ENCODE data around the gene TTBK1.

Gene TTBK1

DNA sequence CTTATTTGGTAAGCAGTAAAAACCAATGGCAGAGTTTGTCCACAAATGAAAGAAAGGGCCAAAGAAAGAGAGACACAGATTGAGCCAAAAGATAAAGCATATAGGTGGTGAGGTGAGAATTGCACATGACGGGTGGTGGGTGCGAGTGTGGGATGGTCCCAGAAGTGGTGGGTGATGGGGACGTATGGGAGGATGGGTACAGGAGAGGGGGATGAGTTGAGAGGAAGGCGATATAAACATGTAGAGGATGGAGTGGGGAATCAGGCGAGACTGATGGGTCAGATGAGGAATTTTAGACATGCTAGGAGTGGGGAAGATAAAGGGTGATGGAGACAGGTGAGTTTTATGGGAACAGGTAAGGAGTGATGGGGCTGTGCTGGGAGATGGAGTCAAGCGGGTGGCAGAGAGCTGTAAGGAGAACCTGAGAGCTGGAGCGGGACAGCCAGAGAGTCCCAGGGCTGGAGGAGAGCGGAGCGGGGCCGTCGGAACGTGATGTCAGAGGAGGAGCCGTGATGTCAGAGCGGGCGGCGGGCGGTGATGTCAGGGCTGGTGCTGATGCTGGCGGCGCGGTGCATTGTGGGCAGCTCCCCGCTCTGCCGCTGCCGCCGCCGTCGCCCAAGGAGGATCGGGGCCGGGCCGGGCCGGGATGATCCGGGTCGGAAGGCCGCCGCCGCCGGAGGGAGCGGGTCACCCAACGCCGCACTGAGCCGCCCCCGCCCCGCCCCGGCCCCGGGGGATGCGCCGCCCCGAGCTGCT is at the start of gene TTBK1:
Gene TTBK1 (plus strand): TSS at position 574 of the 756 bp plus-strand sequence. CDS start 3,180 bp downstream, outside the sequence.
- peak; percentile 52 for DNase-seq

DNA sequence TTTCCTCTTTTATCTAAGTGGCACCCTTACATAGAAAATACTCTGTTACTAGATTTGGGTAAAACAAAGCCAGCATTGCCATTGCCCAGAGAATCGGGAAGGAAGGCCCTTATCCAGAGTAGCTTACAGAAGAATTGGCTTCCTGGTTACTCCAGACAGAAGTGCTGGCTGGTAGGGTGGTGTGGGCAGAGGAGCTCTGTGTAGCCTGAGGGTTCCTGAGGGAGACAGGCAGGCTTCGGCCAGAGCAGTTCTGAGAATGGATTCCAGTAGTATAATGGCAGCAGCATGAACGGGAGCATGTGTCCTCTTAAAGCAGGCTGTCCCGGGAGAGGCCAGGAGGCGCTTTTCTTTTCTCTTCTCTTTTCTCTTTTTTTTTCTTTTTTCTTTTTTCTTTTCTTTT is 49.4 kb upstream of the TTBK1 start:
- no peak for DNase-seq

DNA sequence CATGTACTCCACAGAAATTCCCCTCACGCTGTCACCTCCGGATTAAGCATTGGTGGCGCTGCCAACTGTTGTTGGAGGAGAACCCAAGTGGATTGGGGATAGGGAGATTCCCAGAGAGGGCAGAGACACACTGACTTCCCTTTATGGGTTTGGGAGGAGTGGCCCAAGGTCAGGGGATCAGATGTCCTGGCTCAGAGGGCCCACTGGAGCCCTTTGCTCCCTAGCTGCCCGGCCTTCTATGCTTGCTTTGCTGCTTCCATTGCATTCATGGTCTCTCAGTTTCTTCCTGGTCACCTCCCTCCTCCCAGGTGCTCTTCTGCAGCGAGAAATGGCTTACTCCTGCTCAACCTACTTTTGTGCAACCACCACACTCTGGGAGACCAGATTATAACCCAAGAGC is 46.9 kb upstream of the TTBK1 start:
- DNase-seq: no peak

DNA sequence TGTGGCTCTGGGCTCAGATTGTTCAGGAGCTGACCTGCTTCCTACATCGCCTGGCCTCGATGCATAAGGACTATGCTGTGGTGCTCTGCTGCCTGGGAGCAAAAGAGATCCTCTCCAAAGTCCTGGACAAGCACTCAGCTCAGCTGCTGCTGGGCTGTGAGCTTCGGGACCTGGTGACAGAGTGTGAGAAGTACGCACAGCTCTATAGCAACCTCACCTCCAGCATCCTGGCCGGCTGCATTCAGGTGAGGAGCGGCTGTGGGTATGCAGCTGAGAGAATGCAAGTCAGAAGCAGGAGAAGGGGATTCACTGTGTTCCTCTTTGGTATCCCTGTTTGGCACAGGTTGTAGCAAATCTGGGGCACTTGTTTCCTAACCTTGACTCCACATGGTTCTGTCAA is 43.4 kb upstream of the TTBK1 start:
- DNase-seq: no peak

DNA sequence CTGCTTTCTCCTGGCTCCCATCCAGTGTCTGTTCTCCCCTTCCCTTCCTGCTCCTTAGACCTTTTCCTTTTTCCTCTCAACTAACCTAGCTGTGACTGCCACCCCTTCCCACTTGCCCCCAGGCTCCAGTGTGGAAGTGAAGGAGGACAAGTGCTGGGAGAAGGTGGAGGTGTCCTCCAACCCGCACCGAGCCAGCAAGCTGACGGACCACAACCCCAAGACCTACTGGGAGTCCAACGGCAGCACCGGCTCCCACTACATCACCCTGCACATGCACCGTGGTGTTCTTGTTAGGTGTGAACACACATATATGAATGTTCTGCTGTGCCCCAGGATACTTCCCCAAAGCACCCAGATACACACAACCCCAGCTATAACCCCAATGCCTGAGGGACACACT is 42.7 kb upstream of the TTBK1 start:
- DNase-seq: no peak

DNA sequence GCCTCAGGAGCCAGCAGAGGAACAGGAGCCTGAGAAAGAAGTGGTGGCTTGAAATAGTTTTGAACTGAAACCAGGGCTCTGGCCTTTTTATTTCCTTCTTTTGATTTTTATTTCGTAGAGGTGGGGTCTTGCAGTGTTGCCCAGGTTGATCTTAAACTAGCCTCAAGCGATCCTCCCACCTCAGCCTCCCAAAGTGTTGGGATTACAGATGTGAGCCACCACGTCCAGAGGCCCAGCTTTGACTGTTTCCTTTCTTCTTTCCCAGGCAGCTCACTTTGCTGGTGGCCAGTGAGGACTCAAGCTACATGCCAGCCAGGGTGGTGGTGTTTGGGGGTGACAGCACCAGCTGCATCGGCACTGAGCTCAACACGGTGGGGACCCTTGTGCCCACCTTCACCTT is 40.8 kb upstream of the TTBK1 start:
- no peak for DNase-seq

DNA sequence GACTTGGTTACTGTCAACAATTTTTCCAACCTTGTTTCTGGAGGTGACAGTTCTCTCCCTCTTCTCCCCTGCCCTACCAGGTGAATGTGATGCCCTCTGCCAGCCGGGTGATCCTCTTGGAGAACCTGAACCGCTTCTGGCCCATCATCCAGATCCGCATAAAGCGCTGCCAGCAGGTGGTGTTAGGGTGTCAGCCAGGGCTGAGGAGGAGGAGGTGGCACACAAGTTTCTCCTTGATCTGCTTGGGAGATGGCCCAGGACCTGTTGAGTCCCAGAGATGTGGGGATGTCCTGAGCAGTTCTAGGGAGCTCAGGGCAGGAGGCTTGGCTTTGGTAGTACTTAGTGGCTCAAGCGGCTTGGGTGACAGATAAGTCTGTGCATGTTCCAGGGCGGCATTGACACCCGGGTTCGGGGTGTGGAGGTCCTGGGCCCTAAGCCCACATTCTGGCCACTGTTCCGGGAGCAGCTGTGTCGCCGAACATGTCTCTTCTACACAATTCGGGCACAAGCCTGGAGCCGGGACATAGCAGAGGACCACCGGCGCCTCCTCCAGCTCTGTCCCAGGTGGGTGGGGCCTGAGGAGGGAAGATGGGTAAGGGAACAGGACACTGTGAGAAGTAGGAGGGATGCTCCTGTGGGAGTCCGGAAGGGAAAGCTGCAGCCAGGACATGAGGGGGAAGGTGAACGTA is 40.1 kb upstream of the TTBK1 start:
- no peak for DNase-seq

DNA sequence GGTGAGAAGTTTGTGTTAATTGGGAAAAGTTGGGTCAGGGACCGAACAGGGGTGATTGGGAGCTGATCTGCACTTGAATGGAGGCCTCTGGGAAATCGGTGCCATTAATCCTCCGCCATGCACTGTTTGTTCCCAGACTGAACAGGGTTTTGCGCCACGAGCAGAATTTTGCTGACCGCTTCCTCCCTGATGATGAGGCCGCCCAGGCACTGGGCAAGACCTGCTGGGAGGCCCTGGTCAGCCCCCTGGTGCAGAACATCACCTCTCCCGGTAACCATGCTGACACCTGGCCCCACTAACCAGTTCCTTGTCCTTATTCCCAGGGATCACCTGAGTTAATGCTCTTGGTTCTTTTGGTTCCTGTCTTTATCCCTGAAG is 39.6 kb upstream of the TTBK1 start:
- no peak for DNase-seq

DNA sequence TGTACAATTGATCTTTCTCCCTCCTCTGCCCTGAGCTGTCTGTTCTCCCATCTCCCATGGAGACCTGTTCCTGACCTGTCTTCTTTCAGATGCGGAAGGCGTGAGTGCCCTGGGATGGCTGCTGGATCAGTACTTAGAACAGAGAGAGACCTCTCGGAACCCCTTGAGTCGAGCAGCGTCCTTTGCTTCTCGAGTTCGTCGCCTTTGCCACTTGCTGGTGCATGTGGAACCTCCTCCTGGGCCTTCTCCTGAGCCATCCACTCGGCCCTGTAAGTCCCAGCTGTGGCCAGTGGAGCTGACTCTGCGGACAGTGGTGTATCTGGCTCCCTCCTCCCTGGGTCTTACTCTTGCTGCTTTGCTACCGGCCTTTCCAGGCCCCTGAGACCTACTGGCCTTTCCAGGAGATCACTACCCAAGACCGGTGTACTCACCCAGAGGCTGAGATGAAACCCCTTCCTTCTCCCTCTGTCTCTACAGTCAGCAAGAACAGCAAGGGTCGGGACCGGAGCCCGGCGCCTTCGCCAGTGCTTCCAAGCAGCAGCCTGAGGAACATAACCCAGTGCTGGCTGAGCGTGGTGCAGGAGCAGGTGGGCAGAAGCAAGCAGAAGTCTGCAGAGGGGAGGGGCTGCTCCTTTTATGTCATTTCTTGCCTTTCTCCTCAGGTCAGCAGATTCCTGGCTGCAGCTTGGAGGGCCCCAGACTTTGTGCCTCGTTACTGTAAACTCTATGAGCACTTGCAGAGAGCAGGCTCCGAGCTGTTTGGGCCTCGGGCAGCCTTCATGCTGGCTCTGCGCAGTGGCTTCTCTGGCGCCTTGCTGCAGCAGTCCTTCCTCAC is 38.8 kb upstream of the TTBK1 start:
- DNase-seq: no peak

DNA sequence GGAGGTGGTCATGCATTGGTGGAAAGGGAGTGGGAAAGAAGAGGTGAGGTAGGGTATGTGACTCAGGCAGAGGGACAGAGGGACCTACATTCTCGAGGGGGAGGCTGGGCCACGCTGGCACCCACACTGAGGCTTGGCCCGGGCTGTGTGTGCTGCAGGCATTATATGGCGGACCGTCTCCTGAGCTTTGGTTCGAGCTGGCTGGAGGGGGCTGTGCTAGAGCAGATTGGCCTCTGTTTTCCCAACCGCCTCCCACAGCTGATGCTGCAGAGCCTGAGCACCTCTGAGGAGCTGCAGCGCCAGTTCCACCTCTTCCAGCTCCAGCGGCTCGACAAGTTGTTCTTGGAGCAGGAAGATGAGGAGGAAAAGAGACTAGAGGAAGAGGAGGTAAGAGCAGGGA is 37.4 kb upstream of the TTBK1 start:
- no peak for DNase-seq

DNA sequence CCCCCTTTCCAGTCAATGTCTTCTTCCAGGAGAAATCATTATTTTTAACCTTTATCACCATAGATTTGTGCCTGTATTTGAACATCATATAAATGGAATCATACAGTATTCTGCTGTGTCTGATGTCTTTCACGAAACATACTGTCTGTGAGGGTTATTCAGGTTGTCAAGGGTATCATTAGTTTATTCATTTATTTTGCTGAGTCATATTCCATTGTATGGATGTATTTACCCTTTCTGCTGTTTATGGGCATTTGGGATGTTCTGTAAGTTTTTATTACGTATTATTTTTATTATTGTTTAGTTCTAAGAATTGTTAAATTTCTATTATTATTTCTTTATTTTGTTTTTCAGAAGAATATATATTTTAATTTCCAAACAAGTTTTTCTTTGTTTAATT is 36.0 kb upstream of the TTBK1 start:
- DNase-seq: no peak

DNA sequence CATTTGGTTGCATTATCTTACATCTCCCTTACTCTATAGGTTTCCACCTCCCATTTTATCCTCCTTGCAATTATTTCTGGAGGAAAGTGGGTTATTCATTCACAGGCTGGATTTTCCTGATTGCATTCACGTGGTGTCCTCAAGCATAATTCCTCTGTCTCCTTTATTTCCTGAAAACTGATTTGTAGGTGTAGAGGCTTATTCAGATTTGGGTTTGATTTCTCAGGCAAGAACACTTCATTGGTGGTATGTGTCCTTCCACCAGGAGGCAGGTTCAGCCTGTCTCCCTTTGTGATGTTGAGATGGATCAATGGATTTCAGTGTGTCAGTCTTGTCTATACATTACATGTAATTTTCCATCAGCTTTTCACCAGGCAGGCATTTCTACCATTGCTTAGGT is 31.3 kb upstream of the TTBK1 start:
- DNase-seq: no peak

DNA sequence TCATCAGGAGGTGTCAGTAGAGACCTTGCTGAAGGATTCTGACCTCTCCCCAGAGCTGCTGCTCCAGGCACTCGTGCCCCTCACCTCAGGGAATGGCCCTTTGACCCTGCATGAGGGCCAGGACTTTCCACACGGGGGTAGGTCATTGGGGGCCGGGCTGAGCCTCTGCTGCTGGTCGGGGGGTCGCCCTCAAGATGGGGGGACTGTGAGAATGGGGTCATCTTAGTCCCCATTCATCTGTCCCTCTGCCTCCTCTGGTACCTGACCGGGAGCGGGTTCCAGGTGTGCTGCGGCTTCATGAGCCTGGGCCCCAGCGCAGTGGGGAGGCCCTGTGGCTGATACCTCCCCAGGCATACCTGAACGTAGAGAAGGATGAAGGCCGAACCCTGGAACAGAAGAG is 29.9 kb upstream of the TTBK1 start:
- DNase-seq: no peak

DNA sequence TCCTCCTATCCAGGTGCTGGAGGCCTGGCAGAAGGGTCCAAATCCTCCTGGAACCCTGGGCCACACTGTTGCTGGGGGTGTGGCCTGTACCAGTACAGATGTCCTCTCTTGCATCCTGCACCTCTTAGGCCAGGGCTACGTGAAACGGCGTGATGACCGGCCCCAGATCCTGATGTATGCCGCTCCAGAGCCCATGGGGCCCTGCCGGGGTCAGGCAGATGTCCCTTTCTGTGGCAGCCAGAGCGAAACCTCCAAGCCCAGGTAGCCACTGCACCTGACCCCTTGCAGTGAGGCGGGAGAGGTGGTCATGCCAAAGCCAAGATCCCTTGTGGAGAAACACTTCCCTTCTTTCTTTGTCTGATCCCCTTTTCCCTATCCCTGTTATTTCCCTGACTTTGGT is 28.2 kb upstream of the TTBK1 start:
- DNase-seq: no peak

DNA sequence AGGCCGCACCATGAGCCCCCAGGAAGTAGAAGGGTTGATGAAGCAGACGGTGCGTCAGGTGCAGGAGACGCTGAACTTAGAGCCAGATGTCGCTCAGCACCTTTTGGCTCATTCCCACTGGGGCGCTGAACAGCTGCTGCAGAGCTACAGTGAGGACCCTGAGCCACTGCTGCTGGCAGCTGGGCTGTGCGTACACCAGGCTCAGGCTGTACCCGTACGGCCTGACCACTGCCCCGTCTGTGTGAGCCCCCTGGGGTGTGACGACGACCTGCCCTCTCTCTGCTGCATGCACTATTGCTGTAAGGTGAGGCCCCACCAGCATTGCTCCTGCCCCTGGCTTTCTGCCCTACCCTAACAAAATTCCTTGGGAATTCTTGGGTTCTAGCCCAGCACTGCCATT is 27.1 kb upstream of the TTBK1 start:
- DNase-seq: no peak

DNA sequence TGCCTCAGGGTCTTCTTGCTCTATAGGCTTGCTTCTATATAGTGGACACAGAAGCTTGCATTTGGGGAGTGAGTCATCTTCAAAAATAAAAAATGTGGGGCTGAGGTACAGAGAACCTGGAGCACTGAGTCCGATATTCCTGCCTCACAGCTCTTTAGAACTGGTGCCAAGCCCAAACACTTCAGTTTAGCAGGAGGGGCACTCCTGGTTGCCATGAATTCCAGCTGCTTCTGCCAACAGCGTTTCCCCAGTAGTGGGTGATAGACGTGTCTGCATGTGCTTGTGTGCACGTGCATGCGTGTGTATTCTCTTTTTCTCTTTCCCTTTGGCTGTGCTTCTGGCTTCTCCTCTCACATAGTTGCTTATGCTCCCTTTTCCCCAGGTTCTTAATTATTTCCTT is 25.9 kb upstream of the TTBK1 start:
- DNase-seq: peak; percentile 21

DNA sequence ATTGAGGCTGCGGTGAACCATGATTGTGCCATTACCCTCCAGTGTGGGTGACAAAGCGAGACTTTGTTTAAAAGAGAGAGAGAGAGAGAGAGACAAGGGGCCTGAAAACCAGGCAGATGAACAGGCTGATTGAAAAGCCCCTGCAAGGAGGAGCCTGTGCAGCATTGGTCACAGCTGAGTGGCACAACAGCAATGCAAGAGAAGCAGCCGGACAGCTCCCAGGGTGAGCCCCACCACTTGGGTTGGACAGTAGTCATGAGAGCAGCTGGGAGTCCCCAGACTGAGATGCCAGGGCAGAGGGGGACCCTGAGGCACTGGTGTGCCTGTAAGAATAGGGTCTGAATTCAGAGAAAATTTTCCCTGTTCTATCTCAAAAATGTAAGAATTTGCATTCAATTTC is 24.2 kb upstream of the TTBK1 start:
- no peak for DNase-seq

DNA sequence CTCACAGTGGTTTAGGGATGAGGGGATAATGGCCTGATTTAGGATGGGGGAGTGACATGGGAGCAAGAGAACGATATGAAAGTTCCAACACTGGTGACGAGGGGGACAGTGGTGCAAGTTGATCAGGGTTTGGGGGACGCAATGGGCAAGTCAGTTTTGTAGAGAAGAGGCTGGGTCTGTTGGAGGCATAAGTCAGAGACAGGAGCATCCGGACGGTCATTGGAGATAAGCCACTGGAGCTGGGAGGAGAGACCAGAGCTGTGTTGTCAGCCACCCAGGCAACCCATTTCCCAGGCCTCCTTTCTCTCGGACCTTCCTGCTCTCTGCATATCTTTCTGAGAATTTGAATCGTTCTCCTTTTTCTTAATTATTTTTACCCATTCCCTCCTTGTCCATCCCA is 23.5 kb upstream of the TTBK1 start:
- no peak for DNase-seq

DNA sequence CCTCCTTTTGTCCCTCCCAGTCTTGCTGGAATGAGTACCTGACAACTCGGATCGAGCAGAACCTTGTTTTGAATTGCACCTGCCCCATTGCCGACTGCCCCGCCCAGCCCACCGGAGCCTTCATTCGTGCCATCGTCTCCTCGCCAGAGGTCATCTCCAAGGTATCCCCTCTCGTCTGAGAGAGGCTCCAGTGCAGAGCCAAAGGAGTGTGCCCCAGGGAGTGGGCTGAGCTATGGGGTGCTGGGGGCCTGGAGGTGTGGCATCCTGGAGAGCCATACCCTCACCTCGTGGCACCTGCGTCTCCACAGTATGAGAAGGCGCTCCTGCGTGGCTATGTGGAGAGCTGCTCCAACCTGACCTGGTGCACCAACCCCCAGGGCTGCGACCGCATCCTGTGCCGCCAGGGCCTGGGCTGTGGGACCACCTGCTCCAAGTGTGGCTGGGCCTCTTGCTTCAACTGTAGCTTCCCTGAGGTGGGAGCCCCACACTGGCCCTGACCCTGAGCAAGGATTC is 22.8 kb upstream of the TTBK1 start:
- DNase-seq: no peak

DNA sequence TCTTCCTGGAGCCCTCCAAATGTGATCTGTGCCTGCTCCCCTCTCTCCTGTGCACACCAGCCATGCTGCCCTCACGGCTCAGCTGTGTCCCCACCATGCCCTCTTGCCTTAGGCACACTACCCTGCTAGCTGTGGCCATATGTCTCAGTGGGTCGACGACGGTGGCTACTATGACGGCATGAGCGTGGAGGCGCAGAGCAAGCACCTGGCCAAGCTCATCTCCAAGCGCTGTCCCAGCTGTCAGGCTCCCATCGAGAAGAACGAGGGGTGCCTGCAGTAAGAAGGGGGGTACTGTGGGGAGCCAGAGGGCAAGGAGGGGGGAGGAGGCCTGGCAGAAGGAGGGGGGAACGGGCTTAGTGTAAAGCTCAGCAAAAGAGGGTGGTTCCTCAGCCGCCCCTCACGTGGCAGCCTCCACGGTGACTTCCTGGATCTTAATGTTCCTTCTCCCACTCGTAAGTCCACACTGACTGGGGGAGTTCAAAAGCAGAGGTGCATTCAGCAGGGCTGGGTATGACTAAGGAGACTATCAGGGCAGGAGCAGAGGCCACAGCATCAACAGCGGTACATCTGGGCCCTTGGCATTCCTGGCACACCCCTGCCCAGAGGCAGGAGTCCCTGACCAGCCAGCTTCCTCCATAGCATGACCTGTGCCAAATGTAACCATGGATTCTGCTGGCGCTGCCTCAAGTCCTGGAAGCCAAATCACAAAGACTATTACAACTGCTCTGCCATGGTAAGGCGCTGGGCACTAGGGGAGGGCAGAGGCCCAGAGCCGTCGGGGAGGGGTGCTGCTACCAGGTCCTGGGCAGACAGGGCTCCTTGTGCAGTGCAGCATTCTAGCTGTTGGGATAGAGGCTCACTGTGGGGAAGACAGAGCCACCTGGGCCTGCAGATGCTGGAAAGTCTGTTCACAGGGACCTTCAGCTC is 22.0 kb upstream of the TTBK1 start:
- DNase-seq: no peak

DNA sequence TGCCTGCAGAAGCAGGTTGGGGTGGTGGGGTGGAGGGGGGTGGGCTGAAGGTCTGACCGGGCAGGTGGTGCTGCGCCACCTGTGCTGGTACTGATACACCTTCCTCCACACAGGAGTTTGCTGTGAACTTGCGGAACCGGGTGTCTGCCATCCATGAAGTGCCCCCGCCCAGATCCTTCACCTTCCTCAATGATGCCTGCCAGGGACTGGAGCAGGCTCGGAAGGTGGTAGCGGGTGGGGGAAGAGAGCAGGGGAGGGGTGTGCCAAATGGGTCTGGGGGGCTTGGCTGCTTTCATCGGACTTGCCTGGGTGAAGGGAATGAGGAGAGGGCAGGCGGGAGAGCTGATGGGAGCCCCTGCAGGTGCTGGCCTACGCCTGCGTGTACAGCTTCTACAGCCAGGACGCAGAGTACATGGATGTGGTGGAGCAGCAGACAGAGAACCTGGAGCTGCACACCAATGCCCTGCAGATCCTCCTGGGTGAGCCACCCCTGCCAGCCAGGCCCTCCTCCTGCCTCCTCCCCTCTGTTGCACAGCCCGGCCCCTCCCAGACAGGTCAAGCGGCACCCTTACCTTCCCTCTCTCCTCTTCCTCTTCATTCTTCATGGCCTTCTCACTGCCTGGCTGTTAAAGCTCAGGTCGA is 20.7 kb upstream of the TTBK1 start:
- no peak for DNase-seq

DNA sequence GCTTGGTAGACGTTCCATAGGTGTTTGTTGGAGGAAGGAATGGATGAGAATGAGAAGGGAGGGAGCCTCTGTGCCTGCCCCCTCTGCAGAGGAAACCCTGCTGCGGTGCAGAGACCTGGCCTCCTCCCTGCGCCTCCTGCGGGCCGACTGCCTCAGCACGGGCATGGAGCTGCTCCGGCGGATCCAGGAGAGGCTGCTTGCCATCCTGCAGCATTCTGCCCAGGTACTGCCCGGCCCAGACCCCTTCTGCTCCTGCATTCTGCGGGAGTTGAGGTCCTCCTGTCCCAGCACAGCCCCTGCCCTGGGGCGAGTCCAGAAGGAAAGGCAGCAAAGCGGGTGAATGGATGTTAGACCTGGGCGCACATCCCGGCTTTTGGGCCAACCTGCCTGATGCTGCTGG is 20.1 kb upstream of the TTBK1 start:
- DNase-seq: no peak
